IPS DF 6.9 (cell line): Measurements from ENCODE around the gene SEC16B.

ENCODE experiments used
- DNase-seq: peaks from one replicate; pipeline ENCODE4 v3.0.0-alpha.2; 2013; ENCODE audit warnings: low read depth, low spot score
- H3K27ac ChIP-seq: one replicate; pipeline ENCODE4 v1.5.1; 2013; ENCODE audit warnings: low read length, control low read depth
- H3K27me3 ChIP-seq: 2 replicates; pipeline ENCODE4 v1.6.1; 2013; ENCODE audit warnings: mild to moderate bottlenecking, low read length; ENCODE audit not compliant: control insufficient read depth, insufficient read depth
- H3K36me3 ChIP-seq: 2 replicates; pipeline ENCODE4 v1.6.1; 2013; ENCODE audit warnings: low read length; ENCODE audit not compliant: control insufficient read depth, insufficient read depth
- H3K4me1 ChIP-seq: 2 replicates; pipeline ENCODE4 v1.6.1; 2013; ENCODE audit warnings: low read length; ENCODE audit not compliant: control insufficient read depth, insufficient read depth
- H3K4me3 ChIP-seq: 2 replicates; pipeline ENCODE4 v1.5.1; 2013; ENCODE audit warnings: mild to moderate bottlenecking, low read length
- H3K9me3 ChIP-seq: 2 replicates; pipeline ENCODE4 v1.6.1; 2013; ENCODE audit warnings: low read length, inconsistent platforms; ENCODE audit not compliant: control insufficient read depth, insufficient read depth
- WGBS: extraction: QIAGEN DNeasy Blood & Tissue Kit; methylation state at CpG from one replicate; pipeline ENCODE4 v1.1.7; 2013; ENCODE audit warnings: mixed read lengths, missing lambda C conversion rate; ENCODE audit not compliant: insufficient read length, insufficient coverage; 5-methylcytosine and 5-hydroxymethylcytosine counted together

Gene SEC16B

DNA sequence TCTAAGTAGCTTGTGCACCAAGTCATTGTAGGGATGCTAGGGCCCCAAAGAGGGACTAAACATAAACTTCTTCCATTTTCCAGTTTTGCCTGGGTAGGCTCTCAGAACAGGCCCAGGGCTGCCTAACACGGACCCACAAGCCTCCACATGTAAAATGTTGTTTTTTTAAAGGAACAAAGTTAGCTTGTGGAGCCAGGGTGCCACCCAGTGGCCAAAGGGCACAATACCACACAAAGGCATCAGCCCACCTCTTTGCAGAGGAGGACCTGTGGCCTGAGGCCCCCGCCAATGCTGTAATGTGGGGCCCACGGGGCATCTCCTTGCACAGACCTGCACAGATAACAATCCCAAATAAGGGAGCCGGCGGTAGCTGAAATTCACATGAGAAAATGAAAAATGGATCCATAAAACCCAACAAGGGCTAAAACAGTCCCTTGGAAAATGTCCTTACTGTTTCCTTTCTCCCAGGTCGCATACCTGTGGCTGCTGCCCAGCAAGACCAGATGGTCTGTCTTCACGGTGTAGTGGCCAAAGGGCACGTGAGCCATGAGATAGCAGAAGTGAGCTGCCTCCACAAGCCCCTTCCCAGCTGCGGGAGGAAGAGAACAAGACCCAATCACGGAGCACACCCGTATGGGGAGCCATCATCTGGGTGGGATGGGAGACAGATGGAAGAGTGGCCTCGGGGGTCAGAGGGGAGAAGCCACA is 23.8 kb downstream of the SEC16B start:
- Histone ChIP-seq H3K27me3 (no peaks in the 10 kb centered on the region), H3K9me3 (no peaks in the 10 kb centered on the region), H3K4me3 (no peak overlapping the region), H3K36me3 (no peaks in the 10 kb centered on the region), H3K27ac (no peak overlapping the region), H3K4me1 (no peaks in the 10 kb centered on the region)
- DNase-seq: peak; percentile 54
- no CpG with 5 or more reads among the region's 12 CpGs for WGBS

GRCh38 chr1:177944016-177944949 is 25.6 kb downstream of the SEC16B start:
- Histone ChIP-seq H3K4me3 (no peak overlapping the region), H3K36me3 (no peaks in the 10 kb centered on the region), H3K27me3 (no peaks in the 10 kb centered on the region), H3K27ac (no peak overlapping the region), H3K4me1 (no peaks in the 10 kb centered on the region), H3K9me3 (no peaks in the 10 kb centered on the region)
- DNase-seq: no peak
- no CpG with 5 or more reads among the region's 20 CpGs for WGBS

DNA sequence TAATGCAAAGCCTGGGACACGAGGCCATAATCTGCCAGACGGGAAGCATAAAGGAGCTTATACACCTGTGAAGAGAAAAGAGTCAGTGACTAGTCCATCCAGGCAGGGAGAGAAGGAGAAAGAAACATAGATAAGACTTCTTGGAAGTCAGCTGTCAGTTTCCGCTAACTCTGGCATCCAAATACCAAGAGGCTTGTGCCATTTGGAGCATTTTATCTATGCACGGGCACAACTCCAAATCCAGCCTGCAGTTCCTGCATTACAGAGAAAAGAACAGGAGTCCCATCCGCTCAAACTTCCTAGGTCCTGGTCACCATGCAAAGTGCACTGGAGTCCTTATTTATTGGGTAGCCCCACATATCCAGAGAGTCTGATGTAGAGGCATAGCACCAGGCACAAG is 27.9 kb downstream of the SEC16B start:
- Histone ChIP-seq H3K9me3 (no peaks in the 10 kb centered on the region), H3K36me3 (no peaks in the 10 kb centered on the region), H3K27ac (no peak overlapping the region), H3K4me1 (no peaks in the 10 kb centered on the region), H3K4me3 (no peak overlapping the region), H3K27me3 (no peaks in the 10 kb centered on the region)
- WGBS: no CpG with 5 or more reads among the region's 5 CpGs
- DNase-seq: no peak

DNA sequence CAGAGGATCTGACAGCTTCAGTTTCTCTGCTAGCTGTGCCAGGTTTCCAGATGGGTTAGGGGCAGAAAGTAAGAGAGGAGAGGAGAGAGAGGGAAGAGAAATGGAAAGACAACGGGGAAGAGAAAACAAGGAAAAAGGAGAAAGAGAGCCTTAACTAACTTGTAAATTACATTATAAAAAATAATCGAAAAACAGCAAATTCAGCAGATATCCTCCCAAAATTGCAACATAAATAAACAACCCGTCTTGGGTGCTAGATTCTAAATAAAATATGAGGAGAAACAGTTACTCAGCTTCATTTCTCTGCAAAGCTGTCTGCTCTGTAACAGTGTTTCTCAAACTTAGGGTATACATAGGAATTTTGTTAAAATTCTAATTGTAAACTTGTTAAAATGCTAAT is 29.2 kb downstream of the SEC16B start:
- no peaks in the 10 kb centered on the region for H3K36me3 ChIP-seq
- H3K27me3 ChIP-seq: no peaks in the 10 kb centered on the region
- H3K4me3 ChIP-seq: no peak overlapping the region
- H3K9me3 ChIP-seq: no peaks in the 10 kb centered on the region
- DNase-seq: no peak
- H3K27ac ChIP-seq: no peak overlapping the region
- H3K4me1 ChIP-seq: no peaks in the 10 kb centered on the region
- 100% methylated on average over 2 of the region's 3 CpGs for WGBS

DNA sequence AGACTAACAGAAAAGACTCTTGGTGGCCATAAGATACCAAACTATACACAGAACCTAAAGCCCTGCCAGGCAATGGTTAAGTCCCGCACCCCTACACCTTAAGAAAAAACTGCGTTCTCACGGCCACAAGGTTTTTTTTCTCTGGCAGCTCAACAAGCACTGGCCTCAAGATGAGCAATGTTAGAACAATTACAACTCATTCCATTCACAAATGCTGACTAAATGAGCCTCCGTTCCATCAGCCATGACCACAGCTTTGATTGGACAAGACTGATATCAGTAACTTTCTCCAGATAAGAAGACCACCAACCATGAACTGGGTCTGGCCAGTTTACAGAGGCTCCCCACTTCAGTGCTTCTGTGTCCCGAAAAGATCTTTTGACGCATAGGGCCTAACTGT is 31.9 kb downstream of the SEC16B start:
- Histone ChIP-seq H3K4me3 (no peak overlapping the region), H3K27me3 (no peaks in the 10 kb centered on the region), H3K9me3 (no peaks in the 10 kb centered on the region), H3K27ac (no peak overlapping the region), H3K4me1 (no peaks in the 10 kb centered on the region), H3K36me3 (no peaks in the 10 kb centered on the region)
- WGBS: no CpG with 5 or more reads among the region's 6 CpGs
- no peak for DNase-seq

GRCh38 chr1:177937174-177937770 is 32.6 kb downstream of the SEC16B start:
- no peaks in the 10 kb centered on the region for H3K4me1 ChIP-seq
- DNase-seq: no peak
- no peak overlapping the region for H3K27ac ChIP-seq
- H3K4me3 ChIP-seq: no peak overlapping the region
- no peaks in the 10 kb centered on the region for H3K27me3 ChIP-seq
- H3K9me3 ChIP-seq: no peaks in the 10 kb centered on the region
- H3K36me3 ChIP-seq: no peaks in the 10 kb centered on the region
- no CpG with 5 or more reads among the region's 9 CpGs for WGBS

- no peak for DNase-seq
- no CpG with 5 or more reads among the region's 8 CpGs for WGBS
- H3K27ac ChIP-seq: no peak overlapping the region
- no peak overlapping the region for H3K4me3 ChIP-seq
- no peaks in the 10 kb centered on the region for H3K9me3 ChIP-seq
- H3K4me1 ChIP-seq: no peaks in the 10 kb centered on the region
- H3K36me3 ChIP-seq: no peaks in the 10 kb centered on the region
- H3K27me3 ChIP-seq: no peaks in the 10 kb centered on the region
Observed at GRCh38 chr1:177935638-177936415, 34.0 kb downstream of the SEC16B start.

DNA sequence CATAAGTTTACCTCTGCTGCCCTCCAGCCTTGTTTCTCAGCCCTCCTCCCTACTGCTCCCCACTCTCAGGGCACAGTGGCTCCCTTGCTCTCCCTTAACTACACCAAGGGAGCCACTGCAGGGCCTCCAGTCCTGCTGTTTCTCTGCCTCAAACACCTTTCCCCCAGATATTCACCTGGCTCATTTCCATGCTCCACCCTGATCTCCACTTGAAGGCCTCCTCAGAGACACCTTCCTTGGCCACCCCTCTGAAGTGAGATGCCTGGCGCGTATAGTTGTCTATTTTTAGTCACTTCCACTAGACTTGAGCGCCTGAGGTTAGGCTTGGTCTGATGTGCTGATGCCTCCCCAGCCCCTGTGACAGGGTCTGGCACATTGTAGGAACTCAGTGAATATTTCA is 34.9 kb downstream of the SEC16B start:
- H3K36me3 ChIP-seq: no peaks in the 10 kb centered on the region

DNA sequence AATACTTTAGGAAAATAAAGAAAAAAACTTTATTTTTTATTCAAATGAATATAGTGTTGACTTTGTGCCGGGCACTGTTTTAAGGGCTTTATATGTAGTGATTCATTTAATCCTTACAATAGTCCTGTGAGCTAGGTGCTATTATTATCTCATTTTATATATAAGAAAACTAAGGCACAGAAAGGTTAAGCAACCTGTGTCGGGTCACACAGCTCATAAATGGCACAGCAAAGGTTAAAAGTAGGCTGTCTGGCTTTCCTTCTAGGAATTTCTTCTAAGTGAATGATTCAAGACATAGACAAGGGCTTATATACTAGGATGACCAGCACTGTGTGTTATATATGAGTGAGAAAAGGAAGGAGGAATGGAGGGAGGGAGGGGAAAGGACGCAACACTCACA is 35.4 kb downstream of the SEC16B start:
- WGBS: no CpG with 5 or more reads among the region's 3 CpGs

More for the DNA sequence above, 34.9 kb downstream of the SEC16B start:
- DNase-seq: no peak
- WGBS: no CpG with 5 or more reads among the region's 3 CpGs
- H3K4me3 ChIP-seq: no peak overlapping the region
- H3K27me3 ChIP-seq: no peaks in the 10 kb centered on the region
- H3K4me1 ChIP-seq: no peaks in the 10 kb centered on the region
- H3K27ac ChIP-seq: no peak overlapping the region
- H3K9me3 ChIP-seq: no peaks in the 10 kb centered on the region

DNA sequence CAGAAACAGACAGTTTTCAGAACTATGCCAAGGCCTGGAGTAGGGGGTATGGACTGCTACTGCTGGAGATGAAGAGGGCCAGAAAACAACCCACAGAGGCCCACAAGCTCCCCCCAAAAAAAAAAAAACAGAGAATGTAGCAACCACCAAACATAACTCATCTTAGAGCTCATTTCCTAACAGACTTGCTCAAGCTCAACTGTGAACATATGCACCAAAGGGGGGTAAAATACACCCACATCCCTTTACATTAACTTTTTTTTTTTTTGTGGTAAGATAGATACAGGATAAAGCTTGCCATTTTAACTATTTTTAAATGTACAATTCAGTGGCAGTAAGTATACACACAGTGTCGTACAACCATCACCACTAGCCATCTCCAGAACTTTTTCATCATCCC is 36.0 kb downstream of the SEC16B start:
- Histone ChIP-seq H3K36me3 (no peaks in the 10 kb centered on the region), H3K4me1 (no peaks in the 10 kb centered on the region), H3K9me3 (no peaks in the 10 kb centered on the region), H3K4me3 (no peak overlapping the region), H3K27ac (no peak overlapping the region), H3K27me3 (no peaks in the 10 kb centered on the region)
- no CpG with 5 or more reads among the region's 1 CpG for WGBS
- no peak for DNase-seq

More for the DNA sequence above, 35.4 kb downstream of the SEC16B start:
- H3K36me3 ChIP-seq: no peaks in the 10 kb centered on the region
- no peaks in the 10 kb centered on the region for H3K27me3 ChIP-seq
- DNase-seq: no peak
- H3K4me3 ChIP-seq: no peak overlapping the region
- H3K27ac ChIP-seq: no peak overlapping the region
- no peaks in the 10 kb centered on the region for H3K9me3 ChIP-seq
- no peaks in the 10 kb centered on the region for H3K4me1 ChIP-seq
